ENCODE measurements around the gene KLF2. TPM values are rescaled to one million over a fixed set of nuclear protein-coding genes. Genes with fewer than 3 reads are reported as not detected.

KLF2 gene
- total and polyA plus RNA-seq, 3 donors from 2014 or later, result 40.2 to 74.9 (median 42.4) TPM

- no peak for DNase-seq
- peaks cover 53% of the 10 kb centered on the region for H3K4me1 ChIP-seq
- intact Hi-C loops (cut with DNase I; ENCODE audit: low total_unique reads), result no loop called here
- no peaks in the 10 kb centered on the region for H3K36me3 ChIP-seq (ENCODE audit: low read depth, missing control alignments)
- no peak overlapping the region for H3K4me3 ChIP-seq
- H3K9me3 ChIP-seq, result no peaks in the 10 kb centered on the region
- no peak for TF ChIP-seq CTCF (IDR thresholded peaks at IDR 0.05)
- TF ChIP-seq POLR2A (IDR thresholded peaks at IDR 0.05), result no peak
- peak overlapping the region; percentile 70 to 89 for H3K27ac ChIP-seq
- no peaks in the 10 kb centered on the region for H3K27me3 ChIP-seq
- 65 to 69% methylated on average over 11 to 17 of the region's 17 CpGs for WGBS, 2 donors
Observed at GRCh38 chr19:16372065-16372915, 47.7 kb downstream of the KLF2 start.

GRCh38 chr19:16373079-16373478 is 48.5 kb downstream of the KLF2 start:
- Histone ChIP-seq H3K27me3 (no peaks in the 10 kb centered on the region), H3K4me3 (no peak overlapping the region), H3K9me3 (no peaks in the 10 kb centered on the region), H3K36me3 (ENCODE audit: low read depth, missing control alignments) (no peaks in the 10 kb centered on the region), H3K27ac (peak overlapping the region; percentile 70 to 89), H3K4me1 (peaks cover 53% of the 10 kb centered on the region)
- 40 to 64% methylated on average over 12 of the region's 12 CpGs for WGBS, 2 donors
- TF ChIP-seq POLR2A (IDR thresholded peaks at IDR 0.05), result no peak
- no peak for TF ChIP-seq CTCF (IDR thresholded peaks at IDR 0.05)
- no peak for DNase-seq
- intact Hi-C loops (cut with DNase I; ENCODE audit: low total_unique reads), result no loop called here

GRCh38 chr19:16373532-16373931 is 48.9 kb downstream of the KLF2 start:
- H3K27me3 ChIP-seq, result no peaks in the 10 kb centered on the region
- intact Hi-C loops (cut with DNase I; ENCODE audit: low total_unique reads), result no loop called here
- no peaks in the 10 kb centered on the region for H3K36me3 ChIP-seq (ENCODE audit: low read depth, missing control alignments)
- H3K4me1 ChIP-seq, result peaks cover 52% of the 10 kb centered on the region
- WGBS, 2 donors, result 53 to 57% methylated on average over 12 of the region's 12 CpGs
- H3K27ac ChIP-seq, result peak overlapping the region; percentile 70 to 89
- no peak overlapping the region for H3K4me3 ChIP-seq
- TF ChIP-seq POLR2A (IDR thresholded peaks at IDR 0.05), result no peak
- TF ChIP-seq CTCF (IDR thresholded peaks at IDR 0.05), result no peak
- peak; percentile 85 for DNase-seq
- H3K9me3 ChIP-seq, result no peaks in the 10 kb centered on the region

GRCh38 chr19:16373989-16374388 is 49.4 kb downstream of the KLF2 start:
- H3K9me3 ChIP-seq, result no peaks in the 10 kb centered on the region
- H3K36me3 ChIP-seq (ENCODE audit: low read depth, missing control alignments), result no peaks in the 10 kb centered on the region
- no peak for TF ChIP-seq CTCF (IDR thresholded peaks at IDR 0.05)
- TF ChIP-seq POLR2A (IDR thresholded peaks at IDR 0.05), result no peak
- H3K4me3 ChIP-seq, result no peak overlapping the region
- H3K27ac ChIP-seq, result peak overlapping the region in 1 of 2 donors; percentile 89
- no peaks in the 10 kb centered on the region for H3K27me3 ChIP-seq
- peaks cover 48% of the 10 kb centered on the region for H3K4me1 ChIP-seq
- intact Hi-C loops (cut with DNase I; ENCODE audit: low total_unique reads), result no loop called here
- WGBS, 2 donors, result 57 to 62% methylated on average over 7 to 8 of the region's 8 CpGs
- DNase-seq, result no peak

- intact Hi-C loops (cut with DNase I; ENCODE audit: low total_unique reads), result no loop called here
- no peaks in the 10 kb centered on the region for H3K9me3 ChIP-seq
- WGBS, 2 donors, result 71 to 76% methylated on average over 13 of the region's 13 CpGs
- no peaks in the 10 kb centered on the region for H3K36me3 ChIP-seq (ENCODE audit: low read depth, missing control alignments)
- H3K4me3 ChIP-seq, result no peak overlapping the region
- TF ChIP-seq POLR2A (IDR thresholded peaks at IDR 0.05) (no peak), CTCF (IDR thresholded peaks at IDR 0.05) (no peak)
- peak overlapping the region in 1 of 2 donors; percentile 89 for H3K27ac ChIP-seq
- peaks cover 45% of the 10 kb centered on the region for H3K4me1 ChIP-seq
- DNase-seq, result no peak
- no peaks in the 10 kb centered on the region for H3K27me3 ChIP-seq
Observed at GRCh38 chr19:16374436-16374835, 49.8 kb downstream of the KLF2 start.
